NB4 (cell line): ENCODE data around the gene STIP1.

ENCODE experiments used
- POLR2A ChIP-seq: IDR thresholded peaks from 2 replicates; pipeline ENCODE4 v1.6.1; 2011; ENCODE audit warnings: mild to moderate bottlenecking; ENCODE audit not compliant: insufficient read length; ENCODE audit errors: extremely low read depth
- TF ChIP-seq, protein P1 (sequence below): IDR thresholded peaks from 2 replicates; pipeline ENCODE4 v1.6.1; 2011; ENCODE audit warnings: low read depth, low read length
- TF ChIP-seq, protein P2 (sequence below): IDR thresholded peaks from one replicate; pipeline ENCODE4 v1.5.1; 2012; ENCODE audit warnings: low read depth, low read length

DNA sequence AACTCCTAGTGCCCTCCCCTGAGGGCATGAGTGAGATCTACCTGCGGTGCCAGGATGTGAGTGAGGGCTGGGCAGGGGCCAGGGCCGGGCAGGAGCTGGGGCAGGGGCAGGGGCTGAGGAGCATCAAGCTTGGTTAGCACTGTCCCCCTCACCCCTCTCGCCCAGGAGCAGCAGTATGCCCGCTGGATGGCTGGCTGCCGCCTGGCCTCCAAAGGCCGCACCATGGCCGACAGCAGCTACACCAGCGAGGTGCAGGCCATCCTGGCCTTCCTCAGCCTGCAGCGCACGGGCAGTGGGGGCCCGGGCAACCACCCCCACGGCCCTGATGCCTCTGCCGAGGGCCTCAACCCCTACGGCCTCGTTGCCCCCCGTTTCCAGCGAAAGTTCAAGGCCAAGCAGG lies 34.3 kb downstream of the STIP1 start:
- TF ChIP-seq, protein P1, sequence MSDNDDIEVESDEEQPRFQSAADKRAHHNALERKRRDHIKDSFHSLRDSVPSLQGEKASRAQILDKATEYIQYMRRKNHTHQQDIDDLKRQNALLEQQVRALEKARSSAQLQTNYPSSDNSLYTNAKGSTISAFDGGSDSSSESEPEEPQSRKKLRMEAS = no peak
- TF ChIP-seq, protein P2, sequence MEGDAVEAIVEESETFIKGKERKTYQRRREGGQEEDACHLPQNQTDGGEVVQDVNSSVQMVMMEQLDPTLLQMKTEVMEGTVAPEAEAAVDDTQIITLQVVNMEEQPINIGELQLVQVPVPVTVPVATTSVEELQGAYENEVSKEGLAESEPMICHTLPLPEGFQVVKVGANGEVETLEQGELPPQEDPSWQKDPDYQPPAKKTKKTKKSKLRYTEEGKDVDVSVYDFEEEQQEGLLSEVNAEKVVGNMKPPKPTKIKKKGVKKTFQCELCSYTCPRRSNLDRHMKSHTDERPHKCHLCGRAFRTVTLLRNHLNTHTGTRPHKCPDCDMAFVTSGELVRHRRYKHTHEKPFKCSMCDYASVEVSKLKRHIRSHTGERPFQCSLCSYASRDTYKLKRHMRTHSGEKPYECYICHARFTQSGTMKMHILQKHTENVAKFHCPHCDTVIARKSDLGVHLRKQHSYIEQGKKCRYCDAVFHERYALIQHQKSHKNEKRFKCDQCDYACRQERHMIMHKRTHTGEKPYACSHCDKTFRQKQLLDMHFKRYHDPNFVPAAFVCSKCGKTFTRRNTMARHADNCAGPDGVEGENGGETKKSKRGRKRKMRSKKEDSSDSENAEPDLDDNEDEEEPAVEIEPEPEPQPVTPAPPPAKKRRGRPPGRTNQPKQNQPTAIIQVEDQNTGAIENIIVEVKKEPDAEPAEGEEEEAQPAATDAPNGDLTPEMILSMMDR = no peak
- no peak for TF ChIP-seq POLR2A
